Measurements from ENCODE around the gene TEAD1. TPM values are rescaled to one million over a fixed set of nuclear protein-coding genes. Genes with fewer than 3 reads are reported as not detected.

Gene TEAD1
- total RNA-seq, 4 donors from 2014 or later, result 184 to 272 (median 208) TPM

DNA sequence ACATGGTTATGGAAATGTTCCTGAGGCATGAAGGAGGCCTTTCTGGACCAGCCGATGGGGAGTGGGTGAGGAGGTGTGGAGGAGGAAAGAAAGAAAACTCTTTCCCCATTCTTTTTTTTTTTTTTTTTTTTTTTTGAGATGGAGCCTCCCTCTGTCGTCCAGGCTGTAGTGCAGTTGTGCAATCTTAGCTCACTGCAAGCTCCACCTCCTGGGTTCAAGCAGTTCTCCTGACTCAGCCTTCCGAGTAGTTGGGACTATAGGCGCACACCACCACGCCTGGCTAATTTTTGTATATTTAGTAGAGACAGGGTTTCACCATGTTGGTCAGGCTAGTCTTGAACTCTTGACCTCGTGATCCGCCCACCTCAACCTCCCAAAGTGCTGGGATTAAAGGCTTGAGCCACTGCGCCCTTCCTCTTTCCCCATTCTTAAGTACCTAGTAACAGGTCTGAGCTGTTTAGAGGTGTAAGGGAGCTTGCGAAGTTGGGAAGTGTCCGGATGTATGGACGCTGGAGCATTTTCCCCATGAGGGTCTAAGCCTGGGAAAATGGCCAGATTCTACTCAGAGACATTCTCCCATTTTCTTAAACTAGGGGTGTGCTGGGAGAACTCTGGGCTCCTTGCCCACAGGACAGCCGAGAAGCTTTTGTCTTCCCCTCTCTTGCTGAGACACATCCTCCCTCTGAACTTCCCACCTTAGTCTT, 135.8 kb downstream of the TEAD1 start:
- ATAC-seq, result no peak
- Histone ChIP-seq H3K4me3 (no peak overlapping the region), H3K27ac (no peak overlapping the region), H3K4me1 (peaks cover 2 to 58% (median 22%) of the 10 kb centered on the region in 3 donors), H3K36me3 (no peaks in the 10 kb centered on the region), H3K9me3 (no peaks in the 10 kb centered on the region), H3K27me3 (no peaks in the 10 kb centered on the region)
- WGBS, 2 donors (ENCODE audit: low coverage in 1 of 2), result 68 to 71% methylated on average over 4 to 5 of the region's 12 CpGs
- TF ChIP-seq, protein P1, sequence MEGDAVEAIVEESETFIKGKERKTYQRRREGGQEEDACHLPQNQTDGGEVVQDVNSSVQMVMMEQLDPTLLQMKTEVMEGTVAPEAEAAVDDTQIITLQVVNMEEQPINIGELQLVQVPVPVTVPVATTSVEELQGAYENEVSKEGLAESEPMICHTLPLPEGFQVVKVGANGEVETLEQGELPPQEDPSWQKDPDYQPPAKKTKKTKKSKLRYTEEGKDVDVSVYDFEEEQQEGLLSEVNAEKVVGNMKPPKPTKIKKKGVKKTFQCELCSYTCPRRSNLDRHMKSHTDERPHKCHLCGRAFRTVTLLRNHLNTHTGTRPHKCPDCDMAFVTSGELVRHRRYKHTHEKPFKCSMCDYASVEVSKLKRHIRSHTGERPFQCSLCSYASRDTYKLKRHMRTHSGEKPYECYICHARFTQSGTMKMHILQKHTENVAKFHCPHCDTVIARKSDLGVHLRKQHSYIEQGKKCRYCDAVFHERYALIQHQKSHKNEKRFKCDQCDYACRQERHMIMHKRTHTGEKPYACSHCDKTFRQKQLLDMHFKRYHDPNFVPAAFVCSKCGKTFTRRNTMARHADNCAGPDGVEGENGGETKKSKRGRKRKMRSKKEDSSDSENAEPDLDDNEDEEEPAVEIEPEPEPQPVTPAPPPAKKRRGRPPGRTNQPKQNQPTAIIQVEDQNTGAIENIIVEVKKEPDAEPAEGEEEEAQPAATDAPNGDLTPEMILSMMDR (IDR thresholded peaks at IDR 0.05), result no peak
- TF ChIP-seq EP300 (IDR thresholded peaks at IDR 0.05), result no peak
- no peak for TF ChIP-seq POLR2AphosphoS5 (IDR thresholded peaks at IDR 0.05)
- no peak for TF ChIP-seq POLR2A (IDR thresholded peaks at IDR 0.05)

DNA sequence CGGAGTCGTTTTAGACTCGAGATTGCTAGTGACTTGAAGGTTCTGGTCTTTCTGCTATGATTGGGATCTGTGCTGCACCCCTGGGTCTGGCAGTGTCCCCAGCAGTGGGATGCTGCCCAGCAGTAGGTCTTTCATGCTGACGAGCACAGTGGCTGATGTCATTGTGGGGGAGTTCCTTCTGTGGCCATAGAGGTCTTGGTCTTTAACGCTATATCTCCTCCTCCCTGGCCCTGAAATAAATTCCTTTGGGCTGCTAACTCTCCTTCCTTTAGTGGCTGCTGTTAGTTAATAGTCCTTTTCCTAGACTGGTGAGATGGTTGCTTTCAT, 136.3 kb downstream of the TEAD1 start:
- H3K4me3 ChIP-seq, result no peak overlapping the region
- TF ChIP-seq POLR2AphosphoS5 (IDR thresholded peaks at IDR 0.05) (no peak), POLR2A (IDR thresholded peaks at IDR 0.05) (no peak), EP300 (IDR thresholded peaks at IDR 0.05) (no peak)
- TF ChIP-seq, protein P1 (IDR thresholded peaks at IDR 0.05), result no peak
- 30 to 63% methylated on average over 2 to 5 of the region's 5 CpGs for WGBS, 2 donors (ENCODE audit: low coverage in 1 of 2)
- H3K36me3 ChIP-seq, result no peaks in the 10 kb centered on the region
- no peak overlapping the region for H3K27ac ChIP-seq
- ATAC-seq, result no peak
- H3K27me3 ChIP-seq, result no peaks in the 10 kb centered on the region
- H3K9me3 ChIP-seq, result no peaks in the 10 kb centered on the region
- peaks cover 2 to 60% (median 23%) of the 10 kb centered on the region in 3 donors for H3K4me1 ChIP-seq

DNA sequence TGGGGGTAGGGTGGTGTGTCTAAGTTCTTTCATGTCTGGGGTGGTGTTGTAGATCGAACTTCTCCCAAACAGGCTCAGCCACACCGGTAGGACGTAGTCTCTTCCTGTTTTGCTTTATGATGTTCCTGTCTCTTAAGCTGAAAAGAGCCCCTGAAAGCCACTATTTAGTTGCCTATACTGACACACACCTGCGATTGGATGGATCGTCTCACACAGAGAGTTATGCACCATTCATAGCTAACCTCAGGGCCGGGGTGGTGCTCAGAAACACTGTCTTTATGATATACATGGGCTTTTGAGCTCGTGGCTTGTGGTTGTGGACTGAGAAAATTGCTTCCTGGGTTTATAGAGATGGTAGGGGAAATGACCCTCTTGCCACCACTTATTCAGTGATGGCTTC, 137.6 kb downstream of the TEAD1 start:
- Histone ChIP-seq H3K27me3 (no peaks in the 10 kb centered on the region), H3K4me1 (peaks cover 2 to 72% (median 23%) of the 10 kb centered on the region in 3 donors), H3K9me3 (no peaks in the 10 kb centered on the region), H3K4me3 (no peak overlapping the region), H3K27ac (no peak overlapping the region), H3K36me3 (no peaks in the 10 kb centered on the region)
- no peak for ATAC-seq
- no peak for TF ChIP-seq POLR2AphosphoS5 (IDR thresholded peaks at IDR 0.05)
- TF ChIP-seq, protein P1 (IDR thresholded peaks at IDR 0.05), result no peak
- TF ChIP-seq POLR2A (IDR thresholded peaks at IDR 0.05), result no peak
- TF ChIP-seq EP300 (IDR thresholded peaks at IDR 0.05), result no peak
- 79 to 90% methylated on average over 2 to 6 of the region's 7 CpGs for WGBS, 2 donors (ENCODE audit: low coverage in 1 of 2)

DNA sequence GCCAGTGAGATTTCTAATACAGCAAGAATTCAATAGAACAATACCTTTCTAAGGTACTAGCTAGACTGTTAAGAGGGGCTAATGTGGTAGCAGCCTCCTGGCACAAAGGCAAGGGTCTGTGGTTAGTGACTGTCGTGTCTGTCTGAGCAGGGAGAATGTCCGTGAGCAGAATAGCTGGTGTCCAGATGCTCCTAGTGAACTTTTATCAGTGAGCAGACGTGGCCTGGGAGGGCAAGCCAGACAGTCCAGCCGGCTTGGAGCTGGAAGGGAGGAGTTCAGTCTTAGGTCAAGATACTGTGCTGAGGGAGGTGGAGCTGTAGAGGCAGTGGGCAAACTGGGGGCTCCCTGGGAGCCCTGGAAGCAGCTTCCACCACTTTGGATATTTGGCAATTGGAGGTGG, 138.6 kb downstream of the TEAD1 start:
- WGBS, 2 donors (ENCODE audit: low coverage in 1 of 2), result 14 to 100% methylated on average over 1 of the region's 4 CpGs
- Histone ChIP-seq H3K9me3 (no peaks in the 10 kb centered on the region), H3K4me3 (no peak overlapping the region), H3K27me3 (no peaks in the 10 kb centered on the region), H3K36me3 (no peaks in the 10 kb centered on the region), H3K27ac (peak overlapping the region in 3 of 4 donors; percentile 23 to 70 (median 69)), H3K4me1 (peaks cover 2 to 82% (median 23%) of the 10 kb centered on the region in 3 donors)
- no peak for ATAC-seq
- TF ChIP-seq EP300 (IDR thresholded peaks at IDR 0.05) (no peak), POLR2AphosphoS5 (IDR thresholded peaks at IDR 0.05) (no peak), POLR2A (IDR thresholded peaks at IDR 0.05) (no peak)
- TF ChIP-seq, protein P1 (IDR thresholded peaks at IDR 0.05), result no peak

Measured in gastroesophageal sphincter (tissue), 4 donors.